Fibroblast of mammary gland (primary cell): Measurements from ENCODE around the gene TSPEAR.

Experiments used
- DNase-seq: peaks from one replicate; pipeline ENCODE4 v3.0.0-alpha.2; 2010; ENCODE audit warnings: low read depth
- H3K4me3 ChIP-seq: 2 replicates; pipeline ENCODE4 v1.5.1; 2011; ENCODE audit warnings: low read depth, mild to moderate bottlenecking, low read length, moderate library complexity; ENCODE audit not compliant: control insufficient read depth
- CTCF ChIP-seq: conservative IDR thresholded peaks from 2 replicates; pipeline ENCODE4 v1.5.1; 2011; ENCODE audit warnings: low read depth, low read length, inconsistent platforms; ENCODE audit not compliant: control insufficient read depth, insufficient read depth

The TSPEAR gene

GRCh38 chr21:44510508-44511218, 200.7 kb downstream of the TSPEAR start:
- peak; percentile 46 for TF ChIP-seq CTCF
- DNase-seq, result peak; percentile 17
- no peak overlapping the region for H3K4me3 ChIP-seq

DNA sequence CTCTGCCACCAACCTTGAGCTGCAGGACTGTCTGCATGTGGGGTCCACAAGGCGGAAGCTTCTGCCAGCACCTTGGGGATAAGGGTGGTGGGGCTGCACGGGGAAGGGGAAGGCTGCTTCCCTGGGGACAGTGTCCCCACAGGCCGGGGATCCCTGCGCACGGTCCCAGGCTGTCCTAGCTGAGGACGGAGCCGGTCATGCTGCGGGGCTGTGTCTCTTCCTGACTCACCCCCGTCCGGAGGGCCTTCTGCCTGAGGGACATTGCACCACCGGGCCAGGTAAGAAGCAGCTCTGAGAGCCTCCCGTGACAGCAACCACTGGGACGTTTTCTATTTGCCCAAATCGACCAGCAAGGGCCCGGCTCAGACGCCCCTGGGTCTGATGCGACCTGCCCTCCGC, 201.3 kb downstream of the TSPEAR start:
- H3K4me3 ChIP-seq, result no peak overlapping the region
- TF ChIP-seq CTCF, result no peak
- no peak for DNase-seq

DNA sequence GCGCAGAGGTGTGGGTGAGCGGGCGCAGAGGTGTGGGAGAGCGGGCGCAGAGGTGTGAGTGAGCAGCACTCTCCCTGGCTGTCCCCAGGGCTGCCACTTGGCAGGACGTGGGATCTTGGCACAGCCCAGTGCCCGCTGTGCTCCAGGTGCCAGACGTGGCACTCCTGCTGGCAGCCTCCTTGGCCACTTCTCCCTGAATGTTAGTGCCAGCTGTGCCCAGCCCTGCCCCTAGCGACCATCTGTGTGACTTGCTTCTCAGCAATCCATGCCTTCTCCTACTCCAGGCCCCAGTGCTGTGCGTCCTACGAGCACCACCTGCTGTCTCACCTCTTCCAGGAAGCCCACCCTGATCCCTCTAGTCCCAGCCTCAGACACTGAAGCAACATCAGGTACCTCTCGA, 201.8 kb downstream of the TSPEAR start:
- no peak overlapping the region for H3K4me3 ChIP-seq
- no peak for DNase-seq
- no peak for TF ChIP-seq CTCF

DNA sequence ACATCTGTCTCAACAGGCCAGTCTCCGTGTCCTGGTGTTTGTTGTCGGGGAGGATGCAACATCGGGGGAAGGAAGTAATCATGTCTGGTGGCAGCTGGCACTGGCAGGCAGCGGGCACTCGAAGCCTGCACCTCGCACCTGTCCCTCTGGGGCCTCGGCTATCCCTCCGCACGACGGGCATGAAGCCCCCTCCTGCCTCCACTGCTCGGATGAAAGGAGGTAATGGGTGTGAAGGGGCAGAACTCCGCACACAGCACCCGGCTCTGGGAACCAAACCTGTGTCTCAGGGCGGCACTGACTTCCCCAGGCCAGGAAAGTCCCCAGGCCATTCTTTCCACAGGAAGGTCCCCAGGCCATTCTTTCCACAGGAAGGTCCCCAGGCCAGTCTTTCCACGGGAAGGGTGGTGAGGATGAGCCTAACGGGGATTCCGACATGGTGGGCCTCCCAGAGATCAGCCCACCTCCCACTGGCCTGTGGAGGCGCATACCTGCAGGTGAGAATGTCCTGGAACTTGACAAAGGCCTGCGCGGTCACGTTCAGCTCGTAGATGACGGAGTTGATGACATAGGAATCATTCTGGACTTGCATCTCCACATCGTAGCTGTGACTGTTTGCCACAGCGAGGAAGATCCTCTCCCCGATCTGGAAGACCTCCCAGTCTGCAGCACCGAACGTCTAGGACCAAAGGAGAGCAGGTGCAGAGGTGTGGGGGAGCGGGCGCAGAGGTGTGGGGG, 202.5 kb downstream of the TSPEAR start:
- H3K4me3 ChIP-seq, result no peak overlapping the region
- TF ChIP-seq CTCF, result no peak
- DNase-seq, result no peak

DNA sequence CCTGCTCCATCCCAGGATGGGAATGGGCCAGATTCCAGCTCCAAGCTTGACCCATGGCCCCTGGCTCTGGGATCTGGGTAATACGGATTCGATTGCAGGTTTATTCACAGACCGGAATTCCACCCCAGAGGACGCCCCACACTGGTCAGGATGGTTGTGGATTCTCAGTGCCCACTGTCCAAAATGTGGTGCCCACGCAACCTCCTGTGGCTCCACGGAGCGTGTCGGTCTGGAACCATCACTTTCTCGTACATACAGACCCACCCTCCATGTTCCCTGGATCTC, 203.0 kb downstream of the TSPEAR start:
- H3K4me3 ChIP-seq, result no peak overlapping the region
- no peak for TF ChIP-seq CTCF
- DNase-seq, result no peak

GRCh38 chr21:44507673-44508425, 203.5 kb downstream of the TSPEAR start:
- no peak for TF ChIP-seq CTCF
- H3K4me3 ChIP-seq, result no peak overlapping the region
- DNase-seq, result no peak
